NCI-H82 treated with DMSO at 0.1 percent for 48 hours (cell line): ENCODE data around the gene OSBPL8.
"Not testable (repeated sequence)": the region's sequence is repeated elsewhere in the genome, so short reads cannot be mapped to it uniquely, and the experiment has no call there.

Experiments
- DNase-seq: peaks from one replicate; lab custom pipeline; 2025; ENCODE audit not compliant: unreplicated experiment; lab: John Stamatoyannopoulos, UW

OSBPL8 gene

GRCh38 chr12:76532520-76532919, 27.1 kb downstream of the OSBPL8 start:
- no peak for DNase-seq

DNA sequence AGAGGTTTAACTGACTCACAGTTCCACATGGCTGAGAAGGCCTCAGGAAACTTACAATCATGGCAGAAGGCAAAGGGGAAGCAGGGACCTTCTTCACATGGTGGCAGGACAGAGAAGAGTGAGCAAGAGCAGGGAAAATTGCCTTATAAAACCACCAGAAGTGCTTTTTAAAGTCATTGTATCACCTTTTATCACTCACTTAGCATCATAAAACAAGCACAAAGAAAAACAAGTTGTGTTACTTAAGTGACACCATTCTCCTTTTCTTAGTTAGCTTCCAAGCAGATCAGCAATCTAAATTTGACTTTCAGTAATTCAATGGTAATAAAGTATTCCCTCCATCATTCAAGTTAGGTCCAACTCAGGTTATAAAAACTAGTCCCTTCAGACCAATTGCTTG, 28.5 kb downstream of the OSBPL8 start:
- no peak for DNase-seq

DNA sequence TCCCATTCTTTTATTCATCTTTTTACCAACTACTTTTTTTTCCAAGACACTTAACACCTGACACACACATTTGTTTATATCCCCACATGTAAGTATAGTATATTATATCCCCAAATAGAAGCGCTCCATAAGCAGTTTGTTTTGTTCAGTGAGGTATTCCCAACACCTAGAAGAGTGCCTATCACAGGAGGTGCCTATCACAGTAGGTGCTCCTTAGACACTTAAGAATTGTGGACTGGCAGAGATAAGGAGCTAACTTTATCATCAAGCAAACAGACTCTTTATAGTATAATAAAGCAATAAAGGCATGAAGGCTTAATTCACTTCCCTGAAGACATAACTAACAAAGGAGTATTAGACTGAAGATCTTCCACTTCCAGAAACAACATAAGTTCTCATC, 29.1 kb downstream of the OSBPL8 start:
- DNase-seq = no peak

GRCh38 chr12:76529226-76529918, 30.2 kb downstream of the OSBPL8 start:
- DNase-seq = no peak

DNA sequence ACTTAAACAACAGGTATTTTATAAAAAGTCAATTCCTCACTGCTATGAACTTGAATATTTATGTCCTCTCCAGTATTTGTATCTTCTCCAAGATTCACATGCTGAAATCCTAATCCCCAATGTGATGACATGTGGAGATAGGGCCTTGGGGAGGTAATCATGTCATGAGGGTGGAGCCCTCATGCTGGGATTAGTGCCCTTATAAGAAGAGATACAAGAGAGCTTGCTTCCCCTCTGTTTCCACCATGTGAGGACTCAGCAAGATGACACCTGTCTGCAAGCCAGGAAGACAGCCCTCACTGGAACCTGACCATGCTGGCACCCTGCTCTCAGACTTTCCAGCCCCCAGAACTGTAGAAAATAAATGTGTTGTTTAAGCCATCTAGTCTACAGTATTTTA, 36.2 kb downstream of the OSBPL8 start:
- DNase-seq = no peak

DNA sequence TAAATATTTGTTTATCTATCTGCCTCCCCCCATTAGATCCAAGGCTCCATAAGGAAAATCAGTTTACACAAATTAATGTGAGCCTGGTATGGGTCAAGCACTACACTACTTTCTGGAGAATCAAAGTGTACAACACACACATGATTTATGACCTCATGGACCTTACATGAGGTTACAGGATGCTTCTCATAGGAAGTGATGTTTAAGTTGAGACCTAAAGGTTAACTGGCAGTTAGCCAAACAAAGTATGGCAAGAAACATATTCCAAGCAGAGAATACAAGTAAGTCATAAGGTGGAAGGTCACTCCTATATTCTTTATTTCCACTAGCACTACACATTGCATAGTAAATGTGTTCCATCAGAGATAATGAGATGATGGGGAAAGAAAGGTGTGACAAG, 39.2 kb downstream of the OSBPL8 start:
- no peak for DNase-seq

- no peak for DNase-seq
These were observed 40.0 kb downstream of the OSBPL8 start for GRCh38 chr12:76519538-76519937.

DNA sequence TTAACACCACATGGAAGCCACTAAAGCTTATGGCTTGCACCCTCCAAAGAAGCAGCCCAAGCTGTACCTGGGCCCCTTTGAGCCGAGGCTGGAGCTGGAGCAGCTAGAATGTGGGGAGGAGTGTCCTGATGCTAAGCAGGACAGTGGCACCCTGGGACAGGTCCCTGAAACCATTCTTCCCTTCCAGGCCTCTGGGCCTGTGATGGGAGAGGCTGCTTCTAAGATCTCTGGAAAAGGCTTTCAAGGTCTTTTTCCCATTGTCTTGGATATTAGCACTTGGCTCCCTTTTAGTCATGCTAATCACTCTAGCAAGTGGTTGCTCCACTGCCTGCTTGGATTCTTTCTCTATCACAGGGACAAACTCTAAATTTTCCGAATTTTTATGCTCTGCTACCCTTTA, 40.9 kb downstream of the OSBPL8 start:
- no peak for DNase-seq

GRCh38 chr12:76515271-76515670, 44.3 kb downstream of the OSBPL8 start:
- no peak for DNase-seq

- DNase-seq = not testable (repeated sequence)
These were observed 48.4 kb downstream of the OSBPL8 start for GRCh38 chr12:76511116-76511716.

DNA sequence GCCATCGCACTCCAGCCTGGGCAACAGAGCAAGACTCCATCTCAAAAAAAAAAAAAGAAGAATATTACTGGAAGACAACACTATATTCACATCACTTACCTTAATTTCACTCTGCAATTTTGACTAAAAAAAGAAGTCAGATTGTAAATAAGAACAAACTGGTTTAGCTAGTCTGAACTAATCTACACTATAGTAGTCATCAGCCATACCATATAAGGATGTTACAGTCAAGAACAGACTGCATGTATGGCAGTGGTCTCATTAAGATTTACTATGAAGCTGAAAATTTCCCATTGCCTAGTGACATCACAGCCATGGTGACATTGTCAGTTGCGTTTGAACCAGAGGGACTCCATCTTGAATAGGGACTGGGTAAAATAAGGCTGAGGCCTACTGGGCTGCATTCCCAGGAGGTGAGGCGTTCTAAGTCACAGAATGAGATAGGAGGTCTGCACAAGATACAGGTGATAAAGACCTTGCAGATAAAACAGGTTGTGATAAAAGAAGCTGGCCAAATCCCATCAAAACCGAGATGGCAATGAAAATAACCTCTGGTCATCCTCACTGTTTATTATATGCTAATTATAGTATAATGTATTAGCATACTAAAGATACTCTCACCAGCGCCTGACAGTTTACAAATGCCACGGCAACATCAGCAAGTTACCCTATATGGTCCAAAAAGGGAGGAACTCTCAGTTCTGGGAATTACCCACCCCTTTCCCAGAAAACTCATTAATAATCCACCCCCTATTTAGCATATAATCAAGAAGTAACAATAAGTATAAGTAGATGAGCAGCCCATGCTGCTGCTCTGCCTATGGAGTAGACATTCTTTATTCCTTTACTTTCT, 51.2 kb downstream of the OSBPL8 start:
- DNase-seq = no peak

DNA sequence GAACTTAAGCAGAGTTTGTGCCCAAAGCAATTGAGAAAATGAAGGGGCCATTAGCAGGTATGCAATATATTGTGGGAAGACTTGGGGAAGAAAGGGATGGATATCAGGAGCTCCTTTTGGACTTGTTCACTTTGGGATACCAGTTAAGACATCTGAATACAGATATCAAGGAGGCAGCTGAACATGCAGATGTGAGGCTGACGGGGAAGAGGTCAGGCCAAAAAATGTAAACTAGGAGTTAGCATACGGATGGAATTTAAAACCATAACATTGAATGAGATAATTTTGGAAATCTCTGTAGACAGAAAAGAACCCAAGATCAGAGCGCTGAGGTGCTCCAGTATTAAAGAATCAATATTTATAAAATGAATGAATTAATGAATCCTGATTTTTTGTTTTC, 53.4 kb downstream of the OSBPL8 start:
- DNase-seq = no peak

- no peak for DNase-seq
These were observed 54.5 kb downstream of the OSBPL8 start for GRCh38 chr12:76505050-76505449.

- DNase-seq = no peak
These were observed 55.0 kb downstream of the OSBPL8 start for GRCh38 chr12:76504606-76505005.

DNA sequence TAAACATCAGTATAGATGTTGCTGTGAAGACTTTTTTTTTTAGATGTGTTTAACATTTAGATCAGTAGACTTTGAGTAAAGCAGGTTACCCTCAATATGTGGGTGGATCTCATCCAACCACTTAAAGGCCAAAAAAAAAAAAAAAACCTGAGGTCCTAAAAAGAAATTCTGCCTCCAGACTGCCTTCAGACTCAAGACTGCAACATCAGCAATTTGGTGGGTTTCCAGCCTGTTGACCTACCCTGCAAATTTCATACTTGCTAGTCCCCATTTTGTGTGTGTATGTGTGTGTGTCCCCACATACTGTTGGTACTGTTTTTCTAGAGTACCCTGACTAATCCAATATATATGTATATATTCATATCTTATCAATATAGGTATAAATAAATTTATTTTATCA, 55.6 kb downstream of the OSBPL8 start:
- no peak for DNase-seq

DNA sequence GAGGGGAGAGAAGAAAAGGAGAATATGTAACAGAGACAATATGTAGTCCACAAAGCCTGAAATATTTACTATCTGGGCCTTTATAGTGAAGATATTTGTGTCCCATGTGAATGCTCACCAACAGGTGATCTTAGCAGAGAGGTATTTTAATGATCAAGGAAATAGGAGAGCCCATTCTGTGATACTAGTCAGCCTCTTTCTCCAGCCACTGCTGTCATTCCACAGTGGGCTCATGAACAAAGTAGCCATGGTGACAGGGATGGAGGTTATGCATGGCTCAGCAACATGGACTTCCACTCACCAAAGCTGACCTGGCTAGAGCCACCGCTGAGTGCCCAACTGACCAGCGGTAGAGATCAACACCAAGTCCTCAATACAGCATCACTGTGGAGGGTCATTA, 58.2 kb downstream of the OSBPL8 start:
- no peak for DNase-seq

- DNase-seq = not testable (repeated sequence)
These were observed 60.4 kb downstream of the OSBPL8 start for GRCh38 chr12:76499136-76499535.

DNA sequence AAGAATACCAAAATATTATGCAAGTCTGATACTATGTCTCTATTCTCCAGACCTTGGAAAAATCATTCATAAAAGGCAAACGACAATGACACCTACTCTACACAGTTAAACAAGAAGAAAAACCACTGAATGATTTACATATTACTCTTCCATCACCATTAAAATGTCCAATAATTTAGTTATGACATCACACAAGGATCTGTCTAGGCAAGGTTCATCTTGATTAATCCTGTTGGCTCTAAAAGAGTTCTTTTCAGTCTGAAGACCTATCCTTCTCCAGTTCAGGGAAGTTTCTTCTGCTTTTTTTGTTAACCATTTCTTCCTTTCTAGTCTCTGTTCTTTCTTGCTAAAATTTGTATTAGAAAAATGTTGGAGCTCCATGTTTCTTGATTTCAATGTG, 64.0 kb downstream of the OSBPL8 start:
- DNase-seq = no peak

DNA sequence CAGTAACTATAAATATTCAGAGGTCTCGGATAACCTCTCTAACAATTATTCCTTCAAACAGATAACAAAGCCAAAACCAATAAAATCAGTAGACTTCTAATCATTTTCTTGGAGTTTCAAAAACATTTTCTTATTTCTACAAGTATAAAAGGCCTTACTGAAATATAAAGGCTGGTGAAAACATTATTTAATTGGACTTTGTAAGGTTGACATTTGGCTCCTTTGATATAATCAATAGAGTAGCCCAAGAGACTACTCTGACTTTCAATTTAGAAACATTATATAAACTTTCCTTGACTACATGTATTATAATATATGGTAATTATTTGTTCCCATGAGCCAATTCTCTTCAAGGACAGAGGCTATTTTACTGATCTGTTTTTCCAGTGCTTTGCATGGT, 68.3 kb downstream of the OSBPL8 start:
- DNase-seq = no peak

DNA sequence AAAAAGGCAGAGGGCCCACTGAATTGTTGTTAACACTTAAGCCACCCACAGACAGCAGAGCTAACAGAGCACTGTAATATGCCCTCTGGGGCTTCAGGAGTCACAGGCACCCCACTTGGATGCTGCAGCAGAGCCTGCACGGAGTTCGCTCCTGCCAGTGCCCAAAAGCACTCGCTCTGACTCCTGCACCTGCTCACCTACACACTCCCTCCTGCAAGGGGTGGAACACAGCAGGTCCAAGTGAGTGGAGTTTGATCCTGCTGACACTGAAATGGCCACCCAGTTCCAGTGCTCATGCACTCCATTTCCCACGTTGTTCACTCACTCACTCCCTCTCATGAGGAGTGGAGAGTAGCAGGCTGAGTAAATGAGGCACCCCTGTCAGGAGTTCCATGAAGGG, 68.8 kb downstream of the OSBPL8 start:
- no peak for DNase-seq

- no peak for DNase-seq
These were observed 69.8 kb downstream of the OSBPL8 start for GRCh38 chr12:76489737-76490136.

DNA sequence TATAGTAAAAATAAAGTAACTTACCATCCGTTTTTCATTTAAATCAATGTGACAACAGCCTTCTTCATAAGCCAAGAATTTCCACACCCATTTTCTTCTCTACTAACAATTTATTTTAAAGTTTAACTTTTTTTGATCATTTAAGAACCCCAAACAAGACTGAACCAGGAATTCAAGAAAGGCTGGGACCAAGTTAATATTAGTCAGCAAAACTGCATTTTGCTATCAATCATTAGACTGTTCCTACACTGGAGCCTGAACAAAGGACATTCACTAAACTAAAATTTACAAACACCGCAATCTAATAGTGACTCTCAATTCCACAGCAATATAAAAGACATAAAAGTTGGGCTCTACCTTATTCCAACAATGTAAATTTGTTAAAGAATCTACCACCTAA, 73.6 kb downstream of the OSBPL8 start:
- DNase-seq = no peak
